Activated naive CD8-positive, alpha-beta T cell treated with anti-CD3 and anti-CD28 coated beads, Interleukin-2, amount 10 ng/mL, durations not matched to agents 7 days and 5 days (primary cell): Measurements from ENCODE around the gene IGSF23. TPM values are rescaled to one million over a fixed set of nuclear protein-coding genes. Genes with fewer than 3 reads are reported as not detected.
"Not testable (repeated sequence)": the region's sequence is repeated elsewhere in the genome, so short reads cannot be mapped to it uniquely, and the experiment has no call there.

ENCODE experiments used
- ATAC-seq: fragments of 150-1000 bp; cut with Tn5 transposase; one replicate; pipeline ENCODE4 v1.10.0; 2021; ENCODE audit warnings: low read depth, moderate library complexity
- POLR2A ChIA-PET: fragments of 350-600 bp; sonication (Branson Sonifier 250); formaldehyde crosslinking; loops from one replicate; lab custom pipeline; 2021; ENCODE audit warnings: antibody characterized with exemption; lab: Charles Lee
- DNase-seq: peaks from one replicate; pipeline ENCODE4 v3.0.0; 2021
- H3K27ac Mint-ChIP-seq: one replicate; pipeline ENCODE4 v1.8.0; 2022; ENCODE audit warnings: mild to moderate bottlenecking, mixed read lengths
- H3K27me3 Mint-ChIP-seq: one replicate; pipeline ENCODE4 v1.8.0; 2022; ENCODE audit warnings: mild to moderate bottlenecking, moderate library complexity, mixed read lengths
- H3K36me3 Mint-ChIP-seq: one replicate; pipeline ENCODE4 v1.8.0; 2021; ENCODE audit warnings: mild to moderate bottlenecking, mixed read lengths
- H3K4me1 Mint-ChIP-seq: one replicate; pipeline ENCODE4 v1.8.0; 2021; ENCODE audit warnings: mixed read lengths
- H3K4me3 Mint-ChIP-seq: one replicate; pipeline ENCODE4 v1.8.0; 2022; ENCODE audit warnings: mild to moderate bottlenecking, moderate library complexity, mixed read lengths
- H3K9me3 Mint-ChIP-seq: one replicate; pipeline ENCODE4 v1.8.0; 2021; ENCODE audit warnings: mixed read lengths
- total RNA-seq, 2 experiments: library from RNA; stranded (reverse); gene quantifications; one replicate each; pipeline ENCODE4 v1.2.3, GENCODE V29; 2021

IGSF23 gene
- total RNA-seq, 2 experiments from 2014 or later = not detected

- H3K36me3 Mint-ChIP-seq = peaks cover 2% of the 10 kb centered on the region
- no peak overlapping the region for H3K4me3 Mint-ChIP-seq
- POLR2A ChIA-PET = no interaction called here
- ATAC-seq (no peak), DNase-seq (no peak)
- no peak overlapping the region for H3K27ac Mint-ChIP-seq
- H3K9me3 Mint-ChIP-seq = no peaks in the 10 kb centered on the region
- no peaks in the 10 kb centered on the region for H3K27me3 Mint-ChIP-seq
- H3K4me1 Mint-ChIP-seq = peaks cover 1% of the 10 kb centered on the region
Measured at GRCh38 chr19:44661904-44662303, 48.5 kb downstream of the IGSF23 start.

GRCh38 chr19:44662691-44663385 lies 49.5 kb downstream of the IGSF23 start:
- DNase-seq (no peak), ATAC-seq (no peak)
- Mint-ChIP-seq H3K9me3 (no peaks in the 10 kb centered on the region), H3K4me3 (no peak overlapping the region), H3K4me1 (no peaks in the 10 kb centered on the region), H3K27ac (no peak overlapping the region), H3K36me3 (peaks cover 2% of the 10 kb centered on the region), H3K27me3 (no peaks in the 10 kb centered on the region)
- POLR2A ChIA-PET = no interaction called here

DNA sequence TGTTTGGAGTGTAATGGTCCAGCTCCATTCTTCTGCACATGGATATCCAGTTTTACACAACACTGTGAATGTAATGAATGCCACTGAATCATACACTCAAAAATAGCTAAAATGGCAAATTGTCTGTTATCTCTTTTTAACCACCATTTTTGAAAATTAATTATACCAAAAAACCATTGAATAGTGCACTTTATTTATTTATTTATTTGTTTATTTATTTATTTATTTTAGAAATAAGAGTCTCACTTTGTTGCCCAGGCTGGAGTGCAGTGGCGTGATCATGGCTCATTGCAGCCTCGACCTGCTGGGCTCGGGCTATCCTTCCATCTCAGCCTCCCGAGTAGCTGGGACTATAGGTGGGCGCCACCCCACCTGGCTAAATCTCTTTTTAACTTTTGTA lies 50.6 kb downstream of the IGSF23 start:
- ATAC-seq (no peak), DNase-seq (no peak)
- no peaks in the 10 kb centered on the region for H3K27me3 Mint-ChIP-seq
- no peak overlapping the region for H3K4me3 Mint-ChIP-seq
- no peaks in the 10 kb centered on the region for H3K4me1 Mint-ChIP-seq
- POLR2A ChIA-PET = no interaction called here
- H3K9me3 Mint-ChIP-seq = no peaks in the 10 kb centered on the region
- H3K36me3 Mint-ChIP-seq = no peaks in the 10 kb centered on the region
- no peak overlapping the region for H3K27ac Mint-ChIP-seq

DNA sequence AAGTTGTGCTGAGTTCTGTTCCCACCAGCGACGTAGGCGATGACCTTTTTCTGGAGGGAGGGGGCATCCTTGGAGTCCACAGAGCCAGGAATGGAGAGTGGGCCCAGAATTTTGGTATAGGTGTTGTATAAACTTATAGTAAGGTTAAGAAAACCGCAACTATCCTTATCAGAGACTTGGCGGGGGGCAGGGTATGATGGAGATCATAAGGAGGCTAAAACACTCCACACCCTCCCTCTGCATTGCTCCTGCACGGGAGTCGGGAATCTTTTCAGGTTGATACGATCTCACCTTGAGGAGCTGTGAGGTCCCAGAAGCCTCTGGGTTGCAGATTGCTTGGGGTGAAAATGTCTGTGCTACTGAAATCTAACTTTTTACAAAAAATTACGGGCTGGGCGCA lies 51.6 kb downstream of the IGSF23 start:
- Mint-ChIP-seq H3K4me1 (no peaks in the 10 kb centered on the region), H3K4me3 (no peak overlapping the region), H3K9me3 (no peaks in the 10 kb centered on the region), H3K27me3 (no peaks in the 10 kb centered on the region), H3K36me3 (no peaks in the 10 kb centered on the region), H3K27ac (no peak overlapping the region)
- POLR2A ChIA-PET = no interaction called here
- ATAC-seq (no peak), DNase-seq (no peak)

- no peak for DNase-seq
- Mint-ChIP-seq H3K27ac (no peak overlapping the region), H3K4me3 (no peak overlapping the region), H3K9me3 (no peaks in the 10 kb centered on the region), H3K4me1 (no peaks in the 10 kb centered on the region), H3K27me3 (no peaks in the 10 kb centered on the region), H3K36me3 (no peaks in the 10 kb centered on the region)
- POLR2A ChIA-PET = no interaction called here
- peak; percentile 40 for ATAC-seq
Measured at GRCh38 chr19:44666852-44667556, 53.6 kb downstream of the IGSF23 start.

DNA sequence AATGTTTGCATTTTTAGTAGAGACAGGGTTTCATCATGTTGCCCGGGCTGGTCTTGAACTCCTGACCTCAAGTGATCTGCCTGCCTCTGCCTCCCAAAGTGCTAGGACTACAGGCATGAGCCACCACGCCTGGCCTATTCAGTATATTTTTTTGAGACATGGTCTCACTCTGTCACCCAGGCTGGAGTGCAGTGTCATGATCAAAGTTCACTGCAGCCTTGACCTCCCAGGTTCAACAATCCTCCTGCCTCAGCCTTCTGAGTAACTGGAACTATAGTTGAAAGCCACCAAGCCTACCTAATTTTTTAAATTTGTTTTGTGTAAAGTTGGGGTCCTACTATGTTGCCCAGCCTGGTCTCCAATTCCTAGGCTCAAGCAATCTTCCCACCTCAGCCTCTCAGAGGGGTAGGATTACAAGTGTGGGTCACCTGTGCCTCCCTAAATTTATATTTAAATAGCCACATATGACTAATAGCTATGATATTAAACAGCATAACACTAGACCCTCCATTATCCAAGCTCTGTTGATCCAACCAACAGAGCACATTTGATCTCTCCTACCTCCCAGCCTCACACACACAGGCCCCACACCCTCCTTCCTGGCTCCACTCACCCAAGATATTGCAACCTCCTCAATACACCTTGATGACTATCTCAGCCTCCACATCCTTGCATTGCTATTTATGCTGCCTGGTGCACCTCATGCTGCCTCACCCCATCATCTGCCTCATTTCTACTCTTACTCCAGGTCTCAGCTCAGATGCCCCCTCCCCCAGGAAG lies 55.8 kb downstream of the IGSF23 start:
- POLR2A ChIA-PET = no interaction called here
- Mint-ChIP-seq H3K36me3 (no peaks in the 10 kb centered on the region), H3K4me3 (no peak overlapping the region), H3K4me1 (no peaks in the 10 kb centered on the region), H3K9me3 (no peaks in the 10 kb centered on the region), H3K27ac (no peak overlapping the region), H3K27me3 (no peaks in the 10 kb centered on the region)
- ATAC-seq = peak; percentile 58
- DNase-seq = no peak

DNA sequence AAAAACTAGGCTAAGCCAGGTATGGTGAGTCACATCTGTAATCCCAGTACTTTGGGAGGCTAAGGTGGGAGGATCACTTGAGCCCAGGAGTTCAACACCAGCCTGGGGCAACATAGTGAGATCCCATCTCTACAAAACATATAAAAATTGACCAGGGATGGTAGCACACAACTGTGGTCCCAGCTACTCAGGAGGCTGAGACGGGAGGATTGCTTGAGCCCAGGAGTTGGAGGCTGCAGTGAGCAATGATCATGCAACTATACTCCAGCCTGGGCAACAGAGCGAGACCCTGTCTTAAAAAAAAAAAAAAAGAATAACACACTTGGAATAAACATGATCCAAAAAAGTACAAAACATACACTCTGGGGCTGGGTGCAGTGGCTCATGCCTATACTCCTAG lies 56.7 kb downstream of the IGSF23 start:
- H3K36me3 Mint-ChIP-seq, H3K27me3 Mint-ChIP-seq, POLR2A ChIA-PET, ATAC-seq, H3K27ac Mint-ChIP-seq, H3K4me1 Mint-ChIP-seq, DNase-seq, H3K9me3 Mint-ChIP-seq, H3K4me3 Mint-ChIP-seq: not testable (repeated sequence)

GRCh38 chr19:44671400-44671799 lies 58.0 kb downstream of the IGSF23 start, which contains the start of gene CEACAM19:
CEACAM19 (plus strand) TSS chr19:44671482; CDS start chr19:44671932, 450 bp downstream.
- DNase-seq = no peak
- ATAC-seq = no peak
- H3K27me3 Mint-ChIP-seq = no peaks in the 10 kb centered on the region
- no peaks in the 10 kb centered on the region for H3K9me3 Mint-ChIP-seq
- H3K36me3 Mint-ChIP-seq = no peaks in the 10 kb centered on the region
- H3K4me1 Mint-ChIP-seq = no peaks in the 10 kb centered on the region
- no peak within 1 kb of the TSS for H3K4me3 Mint-ChIP-seq
- POLR2A ChIA-PET = no interaction called here
- no peak within 1 kb of the TSS for H3K27ac Mint-ChIP-seq

- H3K27me3 Mint-ChIP-seq = no peaks in the 10 kb centered on the region
- no peak for DNase-seq
- ATAC-seq = no peak
Measured at GRCh38 chr19:44672226-44672625, 58.9 kb downstream of the IGSF23 start.

DNA sequence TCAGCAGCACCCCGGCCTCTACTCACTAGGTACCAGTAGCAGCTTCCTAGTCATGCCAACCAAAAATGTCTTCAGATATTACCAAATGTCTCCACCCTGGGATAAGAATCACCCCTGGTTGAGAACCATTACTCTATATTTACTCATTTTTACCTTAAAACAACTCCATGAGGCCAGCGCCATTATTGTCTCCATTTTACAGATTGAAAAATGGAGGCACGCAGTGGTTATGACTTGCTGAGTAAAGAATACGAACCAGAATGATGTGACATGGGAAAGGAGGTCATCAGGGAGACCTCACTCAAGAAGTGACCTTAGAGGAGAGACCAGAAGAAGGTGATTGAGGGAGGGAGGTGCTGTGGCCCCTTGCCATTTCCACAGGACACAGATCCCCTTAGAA lies 60.1 kb downstream of the IGSF23 start:
- Mint-ChIP-seq H3K4me1 (no peaks in the 10 kb centered on the region), H3K27ac (no peak overlapping the region), H3K9me3 (no peaks in the 10 kb centered on the region), H3K4me3 (no peak overlapping the region), H3K36me3 (no peaks in the 10 kb centered on the region), H3K27me3 (no peaks in the 10 kb centered on the region)
- DNase-seq (no peak), ATAC-seq (no peak)
- POLR2A ChIA-PET = no interaction called here

More at GRCh38 chr19:44672226-44672625, 58.9 kb downstream of the IGSF23 start:
- POLR2A ChIA-PET = no interaction called here
- no peaks in the 10 kb centered on the region for H3K36me3 Mint-ChIP-seq
- H3K9me3 Mint-ChIP-seq = no peaks in the 10 kb centered on the region
- no peaks in the 10 kb centered on the region for H3K4me1 Mint-ChIP-seq
- no peak overlapping the region for H3K27ac Mint-ChIP-seq
- H3K4me3 Mint-ChIP-seq = no peak overlapping the region

- H3K27ac Mint-ChIP-seq = no peak overlapping the region
- H3K27me3 Mint-ChIP-seq = no peaks in the 10 kb centered on the region
- DNase-seq = no peak
- no peaks in the 10 kb centered on the region for H3K9me3 Mint-ChIP-seq
- H3K36me3 Mint-ChIP-seq = no peaks in the 10 kb centered on the region
- POLR2A ChIA-PET = no interaction called here
- H3K4me3 Mint-ChIP-seq = no peak overlapping the region
- ATAC-seq = no peak
- no peaks in the 10 kb centered on the region for H3K4me1 Mint-ChIP-seq
Measured at GRCh38 chr19:44675521-44675920, 62.2 kb downstream of the IGSF23 start.

DNA sequence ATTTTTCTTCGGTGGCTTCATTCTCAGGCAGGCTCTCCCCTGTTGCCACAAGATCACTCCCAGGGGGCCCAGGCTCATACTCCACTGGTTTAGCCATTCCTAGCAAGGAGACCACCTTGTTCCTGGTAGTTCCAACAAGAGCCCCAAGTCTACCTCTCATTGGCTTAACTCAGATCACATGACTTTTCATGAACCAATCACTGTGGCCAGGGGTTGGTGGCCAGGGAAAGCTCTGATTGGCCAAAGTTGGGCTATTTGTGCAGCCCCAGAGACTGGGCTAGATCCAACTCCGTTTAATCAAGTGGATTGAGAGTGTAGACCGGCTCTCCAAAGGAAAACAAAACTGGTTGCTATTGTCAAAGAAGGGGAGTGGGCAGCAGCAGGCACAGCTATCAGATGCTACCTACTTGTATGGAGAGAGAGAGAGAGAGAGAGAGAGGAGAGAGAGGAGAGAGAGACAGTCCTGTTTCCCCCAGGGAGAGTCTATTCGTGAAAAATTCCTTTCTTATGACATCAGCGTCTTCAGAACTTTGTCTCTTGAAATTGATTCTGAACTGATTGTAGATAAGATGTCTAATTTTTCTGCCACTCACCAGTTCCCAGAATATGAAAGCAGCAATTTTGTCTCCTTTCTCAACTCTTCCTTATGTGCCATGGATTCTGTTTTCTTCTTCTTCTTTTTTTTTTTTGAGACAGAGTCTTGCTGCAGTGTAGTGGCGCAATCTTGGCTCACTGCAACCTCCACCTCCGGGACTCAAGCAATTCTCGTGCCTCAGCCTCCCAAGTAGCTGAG lies 63.9 kb downstream of the IGSF23 start:
- DNase-seq = no peak
- no peaks in the 10 kb centered on the region for H3K36me3 Mint-ChIP-seq
- H3K4me3 Mint-ChIP-seq = no peak overlapping the region
- POLR2A ChIA-PET = no interaction called here
- no peaks in the 10 kb centered on the region for H3K9me3 Mint-ChIP-seq
- no peaks in the 10 kb centered on the region for H3K4me1 Mint-ChIP-seq
- no peaks in the 10 kb centered on the region for H3K27me3 Mint-ChIP-seq
- no peak for ATAC-seq
- H3K27ac Mint-ChIP-seq = no peak overlapping the region

DNA sequence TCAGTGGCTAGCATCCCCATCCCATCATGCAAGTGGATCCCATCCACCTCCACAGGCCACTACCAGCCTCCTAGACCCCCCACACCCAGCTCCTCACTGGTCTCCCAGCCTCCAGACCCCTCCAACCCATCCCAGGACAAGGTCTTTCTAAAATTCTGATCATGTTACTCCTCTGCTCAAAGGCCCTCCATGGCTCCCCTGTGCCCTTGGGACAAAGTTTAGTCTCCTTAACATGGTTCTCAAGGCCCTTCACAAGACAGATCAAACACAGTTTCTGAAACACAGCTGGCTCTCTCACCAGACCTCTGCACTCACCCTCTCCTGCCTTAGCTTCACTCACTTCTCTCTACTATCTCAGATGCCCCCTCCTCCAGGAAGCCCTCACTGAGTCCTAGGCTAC lies 67.2 kb downstream of the IGSF23 start:
- peaks cover 10% of the 10 kb centered on the region for H3K4me1 Mint-ChIP-seq
- no peak overlapping the region for H3K27ac Mint-ChIP-seq
- no peaks in the 10 kb centered on the region for H3K36me3 Mint-ChIP-seq
- no peak overlapping the region for H3K4me3 Mint-ChIP-seq
- no peak for ATAC-seq
- DNase-seq = no peak
- peaks cover 4% of the 10 kb centered on the region for H3K27me3 Mint-ChIP-seq
- POLR2A ChIA-PET = no interaction called here
- H3K9me3 Mint-ChIP-seq = no peaks in the 10 kb centered on the region
